ENCODE results near the gene SLC16A3.
"Not testable (repeated sequence)": the region's sequence is repeated elsewhere in the genome, so short reads cannot be mapped to it uniquely, and the experiment has no call there.

The SLC16A3 gene

DNA sequence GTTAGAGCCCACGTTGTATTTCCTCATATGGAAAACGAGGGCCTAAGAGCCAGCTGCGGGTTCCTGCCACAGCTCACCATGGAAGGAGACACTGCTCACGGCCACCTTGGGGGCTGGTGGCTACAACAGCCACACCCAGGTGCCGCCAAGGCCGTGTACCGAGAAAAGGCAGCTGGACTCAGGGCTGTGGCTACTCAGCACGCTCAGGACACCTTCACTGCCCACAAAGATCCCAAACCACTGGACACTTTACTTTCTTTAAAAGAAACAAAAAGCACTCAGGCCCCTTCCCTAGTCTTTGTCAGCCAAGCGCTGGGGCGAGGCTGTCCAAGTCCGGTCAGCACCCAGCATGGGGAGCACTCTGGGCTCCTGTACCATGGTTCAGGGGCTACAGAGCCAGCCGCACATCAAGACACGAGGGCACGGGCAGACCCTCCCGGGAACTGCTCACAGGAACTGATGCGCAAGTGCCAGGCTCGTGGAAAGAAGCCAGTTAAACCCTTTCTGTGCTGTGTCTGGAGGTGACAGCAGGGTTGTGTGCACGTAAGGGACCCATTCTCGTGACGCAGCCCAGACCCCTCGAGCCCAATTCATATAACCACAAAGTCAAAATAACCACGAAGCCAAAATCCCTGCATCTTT is 18.5 kb downstream of the SLC16A3 start:
- DNase-seq (ENCODE audit: low spot score) = no peak

- no peak for DNase-seq (ENCODE audit: low spot score)
Measured at GRCh38 chr17:82247856-82248671, 19.2 kb downstream of the SLC16A3 start.

GRCh38 chr17:82248815-82249674 is 20.2 kb downstream of the SLC16A3 start:
- no peak for DNase-seq (ENCODE audit: low spot score)

GRCh38 chr17:82249896-82250581 is 21.2 kb downstream of the SLC16A3 start:
- DNase-seq (ENCODE audit: low spot score) = no peak

DNA sequence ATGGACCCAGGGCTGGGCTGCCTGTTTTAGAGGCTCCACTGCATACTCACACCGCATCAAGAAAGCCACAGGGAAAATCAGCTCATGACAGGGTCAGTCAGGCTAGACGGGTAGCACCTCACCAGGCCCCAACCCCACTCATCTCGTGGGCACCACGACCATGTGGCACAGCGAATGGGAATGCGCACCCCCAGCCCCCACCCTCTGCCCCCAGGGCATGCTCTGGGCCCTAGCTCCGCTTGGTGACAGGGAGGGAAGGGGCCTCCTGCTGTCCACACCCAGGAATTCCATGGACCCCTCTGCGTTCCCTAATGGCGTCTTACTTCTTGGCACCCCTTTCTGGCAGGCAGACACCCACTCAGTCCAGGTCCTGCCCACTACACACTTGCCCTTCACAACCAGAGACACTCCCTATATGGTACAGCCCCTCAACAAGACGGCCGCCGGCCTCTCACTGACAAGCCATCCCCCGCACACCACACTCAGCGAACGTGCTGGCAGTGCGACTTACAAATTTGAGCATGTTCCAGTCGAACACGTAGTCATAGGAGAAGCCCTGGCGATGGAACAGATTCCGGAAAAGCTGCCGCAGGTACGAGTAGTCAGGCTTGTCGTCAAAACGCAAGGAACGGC is 22.1 kb downstream of the SLC16A3 start:
- no peak for DNase-seq (ENCODE audit: low spot score)

- no peak for DNase-seq (ENCODE audit: low spot score)
Measured at GRCh38 chr17:82252511-82253178, 23.8 kb downstream of the SLC16A3 start.

DNA sequence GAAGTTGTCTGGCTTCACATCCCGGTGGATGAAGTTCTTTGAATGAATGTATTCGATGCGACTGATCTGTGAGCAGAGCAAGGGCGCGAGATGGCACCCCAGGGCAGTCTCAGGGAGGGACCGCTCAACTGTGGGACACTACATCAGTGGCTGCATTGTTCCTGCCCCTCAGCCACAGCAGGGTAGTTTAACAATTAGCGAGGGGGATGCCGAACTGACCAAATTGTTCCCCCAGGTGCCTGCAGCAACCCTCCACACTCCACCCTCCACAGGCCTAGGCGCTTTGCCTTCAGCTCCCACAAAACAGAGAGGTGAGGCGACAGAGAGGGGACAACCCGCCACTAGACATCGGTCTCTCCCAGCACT is 24.3 kb downstream of the SLC16A3 start:
- no peak for DNase-seq (ENCODE audit: low spot score)

GRCh38 chr17:82254096-82254495 is 25.3 kb downstream of the SLC16A3 start:
- not testable (repeated sequence) for DNase-seq (ENCODE audit: low spot score)

DNA sequence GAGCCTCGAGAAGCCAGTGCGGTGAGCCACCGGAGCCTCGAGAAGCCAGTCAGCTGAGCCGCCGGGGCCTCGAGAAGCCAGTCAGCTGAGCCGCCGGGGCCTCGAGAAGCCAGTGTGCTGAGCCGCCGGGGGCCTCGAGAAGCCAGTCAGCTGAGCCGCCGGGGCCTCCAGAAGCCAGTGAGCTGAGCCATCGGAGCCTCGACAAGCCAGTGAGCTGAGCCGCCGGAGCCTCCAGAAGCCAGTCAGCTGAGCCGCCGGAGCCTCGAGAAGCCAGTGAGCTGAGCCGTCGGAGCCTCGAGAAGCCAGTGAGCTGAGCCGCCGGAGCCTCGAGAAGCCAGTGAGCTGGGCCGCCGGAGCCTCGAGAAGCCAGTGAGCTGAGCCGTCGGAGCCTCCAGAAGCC is 25.9 kb downstream of the SLC16A3 start:
- not testable (repeated sequence) for DNase-seq (ENCODE audit: low spot score)

DNA sequence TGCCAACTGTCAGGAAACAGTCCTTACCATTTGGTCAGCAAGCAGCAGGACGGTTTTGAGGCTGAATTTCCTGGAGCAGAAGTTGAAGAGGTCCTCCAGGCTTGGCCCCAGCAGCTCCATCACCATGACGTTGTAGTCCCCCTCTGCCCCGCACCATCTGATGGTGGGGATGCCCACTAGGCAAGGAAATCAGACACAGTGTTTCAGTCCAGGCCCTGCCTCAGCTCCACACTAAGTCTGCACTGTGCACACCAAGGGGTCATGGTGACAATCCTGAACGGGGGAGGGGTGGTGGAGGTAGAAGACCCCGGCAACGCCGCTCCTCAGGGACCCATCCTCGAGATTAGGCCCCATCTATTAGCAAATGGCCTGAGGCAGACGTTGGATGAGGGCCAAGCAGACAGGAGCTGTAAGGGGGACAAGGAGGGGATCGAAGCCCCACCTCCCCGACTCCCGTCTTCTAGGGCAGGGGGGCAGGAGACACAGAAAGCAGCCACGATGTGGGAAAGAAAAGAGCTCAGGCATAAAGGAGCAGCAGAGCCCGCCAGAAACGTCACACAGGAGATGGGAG is 26.6 kb downstream of the SLC16A3 start:
- no peak for DNase-seq (ENCODE audit: low spot score)

DNA sequence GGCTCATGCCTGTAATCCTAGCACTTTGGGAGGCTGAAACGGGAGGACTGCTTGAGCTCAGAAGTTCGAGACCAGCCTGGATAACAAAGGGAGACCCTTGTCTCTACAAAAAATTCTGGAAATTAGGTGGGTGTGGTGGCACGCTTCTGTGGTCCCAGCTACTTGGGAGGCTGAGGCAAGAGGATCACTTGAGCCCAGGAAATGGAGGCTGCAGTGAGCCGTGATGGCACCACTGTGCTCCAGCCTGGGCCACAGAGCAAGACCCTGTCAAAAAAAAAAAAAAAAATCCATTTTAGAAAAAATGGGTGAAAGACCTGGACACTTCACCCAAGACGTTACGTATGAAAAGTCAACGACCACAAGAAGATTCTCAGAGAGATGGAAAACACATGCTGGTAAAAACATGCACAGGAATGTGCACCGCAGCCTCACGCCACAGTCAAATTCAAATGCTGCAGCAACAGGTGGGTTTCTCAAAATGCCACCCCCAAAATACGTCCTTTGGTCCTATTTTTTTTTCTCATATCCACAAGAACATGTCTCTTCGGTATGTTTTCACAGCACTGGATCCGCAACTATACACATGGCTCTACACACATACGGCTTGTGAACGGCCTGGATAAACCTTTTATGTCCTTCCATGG is 27.5 kb downstream of the SLC16A3 start:
- DNase-seq (ENCODE audit: low spot score) = no peak

GRCh38 chr17:82257473-82257872 is 28.6 kb downstream of the SLC16A3 start:
- no peak for DNase-seq (ENCODE audit: low spot score)

DNA sequence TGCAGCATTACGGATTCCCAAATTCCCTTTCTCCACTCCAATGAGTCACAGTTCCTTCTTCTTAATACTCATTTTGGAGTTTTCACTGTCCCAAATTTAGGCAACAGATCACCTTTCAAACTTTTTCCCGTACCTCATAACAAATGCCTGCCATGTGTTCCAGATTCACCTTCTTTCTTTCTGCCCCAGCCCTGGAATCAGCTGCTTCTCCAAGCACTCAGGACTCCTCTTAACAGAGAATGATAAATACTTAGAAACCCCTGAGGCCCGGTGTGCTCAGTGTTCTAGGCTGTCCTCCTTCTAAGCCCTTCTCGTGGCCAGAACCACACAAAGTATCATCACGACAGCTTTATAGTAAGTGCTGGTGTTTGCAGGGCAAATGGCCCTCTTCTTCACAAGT is 29.7 kb downstream of the SLC16A3 start:
- DNase-seq (ENCODE audit: low spot score) = no peak

- DNase-seq (ENCODE audit: low spot score) = not testable (repeated sequence)
Measured at GRCh38 chr17:82259972-82260961, 31.4 kb downstream of the SLC16A3 start.

DNA sequence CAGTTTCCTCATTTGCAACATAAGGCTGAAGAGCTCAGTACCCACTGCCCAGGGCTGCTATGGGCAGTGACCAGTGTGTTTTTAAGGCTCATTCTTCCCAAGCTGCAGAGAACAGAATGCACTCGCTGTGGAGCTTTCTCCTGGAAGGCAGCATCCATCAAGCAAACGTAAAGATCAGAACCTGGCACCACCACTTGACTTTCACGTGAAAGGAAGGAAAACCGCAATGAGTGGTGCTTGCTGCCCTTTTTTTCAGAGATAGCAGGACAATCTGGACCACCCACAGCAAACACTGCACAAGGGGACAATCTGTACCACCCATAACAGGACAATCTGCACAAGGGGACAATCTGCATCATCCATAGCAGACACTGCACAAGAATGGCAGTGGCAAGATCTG is 33.5 kb downstream of the SLC16A3 start:
- no peak for DNase-seq (ENCODE audit: low spot score)

DNA sequence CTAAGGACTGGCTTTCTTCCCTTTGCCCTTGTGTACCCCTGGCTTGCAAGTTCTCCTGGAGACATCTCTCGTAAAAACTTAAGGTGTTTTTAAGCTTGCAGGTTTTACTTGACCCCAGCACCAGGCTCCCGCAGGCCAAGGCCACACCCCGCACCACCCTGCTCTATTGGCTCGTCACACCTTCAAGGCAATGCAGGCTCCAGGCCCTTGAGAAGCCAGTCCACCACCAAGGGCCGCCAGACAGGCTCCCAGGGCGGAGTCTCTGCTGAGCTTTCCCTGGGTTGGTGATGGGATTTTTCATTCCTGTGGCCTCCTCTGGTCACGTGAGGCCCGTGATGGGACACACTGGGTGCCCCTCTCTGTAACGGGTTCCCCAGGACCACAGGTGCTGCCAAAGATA is 34.8 kb downstream of the SLC16A3 start:
- DNase-seq (ENCODE audit: low spot score) = no peak

DNA sequence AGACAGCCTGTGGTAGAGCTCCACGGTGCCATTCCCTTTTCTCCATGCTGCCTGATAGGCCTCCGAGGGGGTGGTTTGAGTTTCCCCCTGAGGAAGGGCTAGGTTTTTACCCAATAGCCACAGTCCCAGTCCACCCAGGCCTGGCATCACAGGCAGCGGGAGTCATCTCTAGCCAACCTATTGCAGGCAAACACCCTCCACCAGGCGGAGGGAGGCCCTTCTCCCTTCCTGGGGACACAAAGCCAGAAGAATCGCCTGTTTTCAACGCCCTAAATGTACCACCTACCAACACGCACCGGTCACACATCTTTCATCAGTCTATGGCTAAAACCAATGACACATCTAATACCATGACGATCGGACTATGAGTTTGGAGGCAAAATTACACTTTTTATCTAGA is 37.3 kb downstream of the SLC16A3 start:
- DNase-seq (ENCODE audit: low spot score) = no peak

DNA sequence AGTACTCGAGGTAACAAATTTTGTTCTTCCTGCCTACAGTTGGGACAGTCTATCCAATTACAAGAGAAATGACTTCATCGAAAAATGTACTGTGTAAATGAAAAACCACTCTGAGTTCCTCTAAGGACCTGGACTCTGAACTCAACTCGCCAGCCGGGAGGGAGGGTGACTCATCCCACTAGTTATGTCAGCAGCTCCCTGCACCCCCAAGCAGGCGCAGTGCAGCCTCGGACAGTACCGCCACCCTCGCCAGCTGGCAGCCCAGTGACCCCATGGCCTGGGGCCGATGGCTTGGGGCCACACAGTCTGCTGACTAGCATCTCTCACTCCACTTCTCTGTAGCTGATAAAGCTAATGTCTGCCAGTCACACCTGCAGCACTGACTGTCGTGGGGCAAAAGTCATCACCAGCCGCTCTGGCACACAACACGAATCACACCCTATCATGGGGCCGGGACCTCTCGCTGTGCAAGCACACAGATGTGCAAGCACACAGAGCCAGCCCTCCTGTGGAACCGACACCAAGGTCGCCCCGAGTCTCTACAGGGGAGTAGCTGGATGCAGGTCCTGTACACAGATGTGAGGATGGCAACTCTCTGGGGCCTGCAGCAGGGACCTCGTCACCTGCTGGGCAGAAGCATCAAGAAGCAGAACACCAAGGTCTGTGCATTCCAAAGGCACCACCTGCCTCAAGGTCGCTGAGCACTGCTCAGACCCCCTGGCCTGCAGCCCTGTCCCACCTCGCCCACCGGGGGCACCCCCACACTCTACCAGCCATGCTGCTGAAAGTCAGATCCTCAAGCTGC is 38.9 kb downstream of the SLC16A3 start:
- peak; percentile 96 for DNase-seq (ENCODE audit: low spot score)
